NCI-H345 treated with DMSO at 0.1 percent for 48 hours (cell line): ENCODE data around the gene ANKFN1.
A peak's percentile ranks its signal among the peaks of the same experiment; 100 is the strongest.

Experiments used
- DNase-seq: peaks from one replicate; lab custom pipeline; 2025; ENCODE audit not compliant: unreplicated experiment; lab: John Stamatoyannopoulos, UW

Gene ANKFN1

GRCh38 chr17:56152874-56153602 is at the start of gene ANKFN1:
TSS of gene ANKFN1 (plus strand) at chr17:56153475. CDS start at chr17:56212668, 59,193 bp downstream.
- DNase-seq = no peak

GRCh38 chr17:56108811-56109284 is 44.4 kb upstream of the ANKFN1 start:
- DNase-seq = no peak

- no peak for DNase-seq
Observed at GRCh38 chr17:56109836-56110235, 43.4 kb upstream of the ANKFN1 start.

- no peak for DNase-seq
Observed at GRCh38 chr17:56110463-56111135, 42.7 kb upstream of the ANKFN1 start.

- no peak for DNase-seq
Observed at GRCh38 chr17:56111706-56112485, 41.4 kb upstream of the ANKFN1 start.

- DNase-seq = no peak
Observed at GRCh38 chr17:56113486-56113885, 39.8 kb upstream of the ANKFN1 start.

GRCh38 chr17:56114469-56114868 is 38.8 kb upstream of the ANKFN1 start:
- DNase-seq = no peak

GRCh38 chr17:56119191-56119590 is 34.1 kb upstream of the ANKFN1 start:
- no peak for DNase-seq

- no peak for DNase-seq
Observed at GRCh38 chr17:56119936-56120335, 33.3 kb upstream of the ANKFN1 start.

- DNase-seq = no peak
Observed at GRCh38 chr17:56121191-56122051, 31.9 kb upstream of the ANKFN1 start.

GRCh38 chr17:56125830-56126819 is 27.1 kb upstream of the ANKFN1 start:
- no peak for DNase-seq

GRCh38 chr17:56130026-56130425 is 23.2 kb upstream of the ANKFN1 start:
- no peak for DNase-seq

GRCh38 chr17:56130631-56131030 is 22.6 kb upstream of the ANKFN1 start:
- no peak for DNase-seq

- DNase-seq = no peak
Observed at GRCh38 chr17:56131431-56131830, 21.8 kb upstream of the ANKFN1 start.

- no peak for DNase-seq
Observed at GRCh38 chr17:56136301-56136700, 17.0 kb upstream of the ANKFN1 start.

- DNase-seq = no peak
Observed at GRCh38 chr17:56141046-56141839, 12.0 kb upstream of the ANKFN1 start.

- no peak for DNase-seq
Observed at GRCh38 chr17:56142325-56142724, 10.9 kb upstream of the ANKFN1 start.

- DNase-seq = no peak
Observed at GRCh38 chr17:56142781-56143180, 10.5 kb upstream of the ANKFN1 start.

- peak; percentile 10 for DNase-seq
Observed at GRCh38 chr17:56144223-56144622, 9.1 kb upstream of the ANKFN1 start.
